ENCODE measurements around the gene ELF2. TPM values are rescaled to one million over a fixed set of nuclear protein-coding genes. Genes with fewer than 3 reads are reported as not detected.

The ELF2 gene
- polyA plus RNA-seq, 3 donors = 14.0 to 34.3 (median 18.9) TPM

- Histone ChIP-seq H4K20me1 (ENCODE audit: insufficient read depth, low read length) (peaks cover 99% of the 10 kb centered on the region), H3K9ac (ENCODE audit: insufficient read depth, low read length, poor library complexity, severe bottlenecking) (no peak overlapping the region), H3K4me2 (replicated peaks; ENCODE audit: extremely low read depth, low read length, poor library complexity, severe bottlenecking) (no peak overlapping the region), H3K27me3 (ENCODE audit: control insufficient read depth in 2 of 2, insufficient read depth in 2 of 2, low read length in 2 of 2) (no peaks in the 10 kb centered on the region), H3K36me3 (replicated peaks in 1 of 2; ENCODE audit: control insufficient read depth in 1 of 2, insufficient read depth in 2 of 2, low read length in 2 of 2) (no peaks in the 10 kb centered on the region), H3K4me3 (replicated peaks in 1 of 3; ENCODE audit: low read depth in 2 of 3, low read length in 3 of 3) (no peak overlapping the region), H2AFZ (ENCODE audit: insufficient read depth, low read depth, low read length, poor library complexity, severe bottlenecking) (no peak overlapping the region), H3K27ac (ENCODE audit: low read depth in 1 of 2, low read length in 2 of 2) (no peak overlapping the region), H3K4me1 (ENCODE audit: control insufficient read depth in 1 of 2, insufficient read depth in 2 of 2, low read length in 2 of 2) (no peaks in the 10 kb centered on the region), H3K79me2 (ENCODE audit: insufficient read depth, low read length) (peaks cover 100% of the 10 kb centered on the region), H3K9me3 (replicated peaks in 1 of 2; ENCODE audit: control insufficient read depth in 1 of 2, insufficient read depth in 1 of 2, low read length in 2 of 2) (no peaks in the 10 kb centered on the region)
- Mint-ChIP-seq H3K9me3 (peaks cover 0 to 1% (median 0%) of the 10 kb centered on the region in 7 donors), H3K27ac (no peak overlapping the region), H3K4me1 (peaks cover 16% of the 10 kb centered on the region), H3K27me3 (ENCODE audit: low read depth in 3 of 3) (no peaks in the 10 kb centered on the region), H3K36me3 (peaks cover 0 to 4% of the 10 kb centered on the region in 2 donors), H3K4me3 (no peak overlapping the region)
- no peak for TF ChIP-seq CTCF (IDR thresholded peaks at IDR 0.05)
- no peak for DNase-seq
- no CpG with 5 or more reads among the region's 2 CpGs for WGBS (ENCODE audit: insufficient coverage)
- intact Hi-C loops (cut with micrococcal nuclease) = no loop called here
Measured at GRCh38 chr4:139152249-139152648, 24.8 kb downstream of the ELF2 start.

DNA sequence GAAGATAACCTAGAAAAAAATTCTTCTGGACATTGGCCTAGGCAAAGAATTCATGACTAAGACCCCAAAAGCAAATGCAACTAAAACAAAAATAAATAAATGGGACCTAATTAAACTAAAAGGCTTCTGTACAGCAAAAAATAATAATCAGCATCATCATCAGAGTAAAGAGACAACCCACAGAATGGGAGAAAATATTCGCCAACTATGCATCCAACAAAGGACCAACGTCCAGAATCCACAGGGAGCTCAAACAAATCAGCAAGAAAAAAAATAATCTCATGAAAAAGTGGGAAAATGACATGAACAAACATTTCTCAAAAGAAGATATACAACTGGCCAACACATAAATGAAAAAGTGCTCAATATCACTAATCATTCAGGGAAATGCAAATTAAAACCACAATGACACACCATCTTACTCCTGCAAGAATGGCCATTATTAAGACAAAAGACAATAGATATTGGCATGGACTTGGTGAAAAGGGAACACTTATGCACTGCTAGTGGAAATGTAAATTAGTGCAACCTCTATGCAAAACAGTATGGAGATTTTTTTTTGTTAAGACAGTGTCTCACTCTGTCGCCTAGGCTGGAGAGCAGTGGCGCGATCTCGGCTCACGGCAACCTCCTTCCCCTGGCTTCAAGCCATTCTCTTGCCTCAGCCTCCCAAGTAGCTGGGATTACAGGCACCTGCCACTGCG lies 29.9 kb downstream of the ELF2 start:
- intact Hi-C loops (cut with micrococcal nuclease) = no loop called here
- H4K20me1 ChIP-seq (ENCODE audit: insufficient read depth, low read length) = peaks cover 99% of the 10 kb centered on the region
- peaks cover 21 to 34% of the 10 kb centered on the region in 2 donors for H3K4me1 ChIP-seq (ENCODE audit: control insufficient read depth in 1 of 2, insufficient read depth in 2 of 2, low read length in 2 of 2)
- Mint-ChIP-seq H3K4me3 (no peak overlapping the region), H3K4me1 (peaks cover 41% of the 10 kb centered on the region), H3K27me3 (ENCODE audit: low read depth in 3 of 3) (peaks cover 0 to 1% (median 0%) of the 10 kb centered on the region in 3 donors), H3K9me3 (peaks cover 0 to 10% (median 5%) of the 10 kb centered on the region in 7 donors), H3K36me3 (peaks cover 6 to 14% of the 10 kb centered on the region in 2 donors), H3K27ac (peak overlapping the region in 1 of 7 donors; percentile 35)
- no peak overlapping the region for H3K27ac ChIP-seq (ENCODE audit: low read depth in 1 of 2, low read length in 2 of 2)
- no peak overlapping the region for H3K4me2 ChIP-seq (replicated peaks; ENCODE audit: extremely low read depth, low read length, poor library complexity, severe bottlenecking)
- DNase-seq = no peak
- no peak overlapping the region for H3K4me3 ChIP-seq (replicated peaks in 1 of 3; ENCODE audit: low read depth in 2 of 3, low read length in 3 of 3)
- no peaks in the 10 kb centered on the region for H3K27me3 ChIP-seq (ENCODE audit: control insufficient read depth in 2 of 2, insufficient read depth in 2 of 2, low read length in 2 of 2)
- peaks cover 100% of the 10 kb centered on the region for H3K79me2 ChIP-seq (ENCODE audit: insufficient read depth, low read length)
- no peak overlapping the region for H2AFZ ChIP-seq (ENCODE audit: insufficient read depth, low read depth, low read length, poor library complexity, severe bottlenecking)
- WGBS (ENCODE audit: insufficient coverage) = 100% methylated on average over 1 of the region's 8 CpGs
- H3K9me3 ChIP-seq (replicated peaks in 1 of 2; ENCODE audit: control insufficient read depth in 1 of 2, insufficient read depth in 1 of 2, low read length in 2 of 2) = no peaks in the 10 kb centered on the region
- no peak overlapping the region for H3K9ac ChIP-seq (ENCODE audit: insufficient read depth, low read length, poor library complexity, severe bottlenecking)
- H3K36me3 ChIP-seq (replicated peaks in 1 of 2; ENCODE audit: control insufficient read depth in 1 of 2, insufficient read depth in 2 of 2, low read length in 2 of 2) = no peaks in the 10 kb centered on the region
- TF ChIP-seq CTCF (IDR thresholded peaks at IDR 0.05) = no peak
